ENCODE results near the gene KRTAP5-2.
"Not testable (repeated sequence)": the region's sequence is repeated elsewhere in the genome, so short reads cannot be mapped to it uniquely, and the experiment has no call there.

DNA sequence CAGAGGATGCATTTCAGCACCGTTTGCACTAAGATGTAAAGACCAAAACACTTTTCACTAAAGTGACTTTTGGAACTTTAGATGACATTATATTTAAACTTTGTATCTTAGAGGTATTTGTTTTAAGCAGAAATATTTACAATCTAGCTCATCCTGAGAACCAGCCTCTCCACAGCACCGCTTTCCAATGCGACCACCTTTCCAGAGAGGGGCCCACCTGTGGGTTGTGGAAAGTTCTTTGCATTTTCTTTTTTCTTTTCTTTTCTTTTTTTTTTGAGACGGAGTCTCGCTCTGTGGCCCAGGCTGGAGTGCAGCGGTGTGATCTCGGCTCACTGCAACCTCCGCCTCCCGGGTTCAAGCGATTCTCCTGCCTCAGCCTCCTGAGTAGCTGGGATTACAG is 48.4 kb upstream of the KRTAP5-2 start:
- TF ChIP-seq CTCF (IDR thresholded peaks at IDR 0.05; ENCODE audit: borderline replicate concordance, extremely low read depth, low read length, poor library complexity, severe bottlenecking); EZH2 (IDR thresholded peaks at IDR 0.05; ENCODE audit: borderline replicate concordance, low read depth, low read length, severe bottlenecking): not testable (repeated sequence)

All from DND-41 (cell line).